ENCODE results near the gene ANKRD42.
A peak's percentile ranks its signal among the peaks of the same experiment; 100 is the strongest.

GRCh38 chr11:83249972-83250593 is 56.6 kb downstream of the ANKRD42 start:
- TF ChIP-seq CEBPB (IDR thresholded peaks at IDR 0.05; ENCODE audit: low read depth, low read length): no peak
- no peak for TF ChIP-seq HDAC6 (IDR thresholded peaks at IDR 0.05; ENCODE audit: low read depth, low read length)
- no peak for TF ChIP-seq POLR2A (IDR thresholded peaks at IDR 0.05; ENCODE audit: control extremely low read depth in 1 of 2, low read depth in 2 of 2, low read length in 2 of 2)
- no peak for TF ChIP-seq HDAC2 (IDR thresholded peaks at IDR 0.05; ENCODE audit: borderline replicate concordance in 1 of 2, low read depth in 2 of 2, low read length in 2 of 2)
- no peak for TF ChIP-seq SP2 (IDR thresholded peaks at IDR 0.05; ENCODE audit: low read length)
- peak in 2 of 3 experiments; percentile 41 to 45; a peak in 2 of 4 replicates for TF ChIP-seq CTCF (IDR thresholded peaks at IDR 0.05; ENCODE audit: control extremely low read depth in 1 of 3, insufficient read depth in 1 of 3, low read depth in 1 of 3, low read length in 3 of 3)
- no peak for TF ChIP-seq MAX (IDR thresholded peaks at IDR 0.05)
- no peak for TF ChIP-seq USF2 (IDR thresholded peaks at IDR 0.05; ENCODE audit: low read length)
- no peak for TF ChIP-seq JUN (IDR thresholded peaks at IDR 0.05; ENCODE audit: low read depth, low read length)
- no peak for TF ChIP-seq SIX5 (IDR thresholded peaks at IDR 0.05; ENCODE audit: low read depth, low read length)
- no peak for TF ChIP-seq RNF2 (IDR thresholded peaks at IDR 0.05; ENCODE audit: borderline replicate concordance, low read depth, low read length, missing control alignments, poor library complexity, severe bottlenecking)
- no peak for TF ChIP-seq SIN3A (conservative IDR thresholded peaks at IDR 0.05 in 1 of 2, IDR thresholded peaks at IDR 0.05 in 1 of 2; ENCODE audit: low read depth in 1 of 2, low read length in 2 of 2)
- TF ChIP-seq GTF2F1 (IDR thresholded peaks at IDR 0.05; ENCODE audit: borderline replicate concordance, low read depth, low read length): no peak
- no peak for TF ChIP-seq SP1 (IDR thresholded peaks at IDR 0.05; ENCODE audit: low read depth, low read length)

Measured in H1 (cell line).